PC-3 (cell line): ENCODE measurements around the gene REEP1.

Source experiments
- CTCF ChIP-seq: fragments of 300-600 bp; sonication (generic); conservative IDR thresholded peaks from 2 replicates; pipeline ENCODE4 v1.5.1; 2017; ENCODE audit warnings: antibody characterized with exemption, low read depth, mild to moderate bottlenecking, low read length
- EZH2 ChIP-seq: fragments of 300-600 bp; sonication (generic); IDR thresholded peaks from one replicate; pipeline ENCODE4 v1.6.1; 2017; ENCODE audit warnings: antibody characterized with exemption, mild to moderate bottlenecking, low read length; ENCODE audit not compliant: unreplicated experiment
- EZH2phosphoT487 ChIP-seq: fragments of 300-600 bp; sonication (generic); IDR thresholded peaks from 2 replicates; pipeline ENCODE4 v1.6.1; 2018; ENCODE audit warnings: mild to moderate bottlenecking, antibody characterized with exemption, low read length, borderline replicate concordance

DNA sequence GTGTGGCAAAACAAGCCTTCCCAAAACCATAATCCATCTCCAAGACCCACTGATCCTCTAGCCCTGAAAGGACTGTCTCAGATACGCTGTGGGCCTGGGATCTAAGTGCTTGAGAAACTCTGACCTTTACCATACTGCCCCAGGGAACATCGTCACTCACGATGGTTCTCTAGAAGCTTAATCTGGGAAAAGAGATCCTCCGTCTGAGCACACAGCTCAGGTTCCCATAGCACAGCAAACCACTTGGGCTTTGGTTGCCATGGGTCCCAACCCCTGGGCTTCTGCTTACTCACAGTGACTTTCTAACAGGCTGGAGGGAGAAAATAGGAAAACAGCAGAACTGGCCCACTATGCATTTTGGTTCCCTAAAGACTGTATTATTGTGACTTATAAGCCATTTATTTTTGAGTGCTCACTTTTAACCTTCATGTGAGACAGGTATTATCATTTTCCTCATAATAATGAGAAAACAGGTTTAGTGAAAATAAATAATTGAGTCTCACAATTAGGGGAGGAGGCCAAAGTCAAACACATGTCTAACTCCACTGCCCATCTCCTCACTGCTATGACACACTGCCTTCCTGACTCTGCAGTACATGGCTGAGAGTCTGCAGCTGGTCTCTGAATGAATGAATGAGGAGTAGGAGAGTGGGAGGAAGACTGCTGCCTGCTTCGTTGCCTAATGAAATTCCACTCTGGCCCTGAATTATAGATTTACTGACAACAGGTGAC lies 46.7 kb downstream of the REEP1 start:
- TF ChIP-seq CTCF (no peak), EZH2 (no peak), EZH2phosphoT487 (no peak)
